NT2/D1 (cell line): ENCODE results near the gene ETV4.
A peak's percentile ranks its signal among the peaks of the same experiment; 100 is the strongest.

Experiments used
- DNase-seq: peaks from one replicate; pipeline ENCODE4 v3.0.0-alpha.2; 2011; ENCODE audit warnings: low read depth, low spot score
- H3K27me3 ChIP-seq: 2 replicates; pipeline ENCODE4 v1.6.0; 2011; ENCODE audit warnings: mild to moderate bottlenecking; ENCODE audit not compliant: insufficient read length, insufficient read depth
- H3K36me3 ChIP-seq: 2 replicates; pipeline ENCODE4 v1.6.1; 2011; ENCODE audit warnings: mild to moderate bottlenecking, low read length, mixed read lengths; ENCODE audit not compliant: insufficient read depth, insufficient read length
- H3K4me1 ChIP-seq: 2 replicates; pipeline ENCODE4 v1.5.1; 2011; ENCODE audit not compliant: insufficient read depth, insufficient read length
- H3K4me3 ChIP-seq: 2 replicates; pipeline ENCODE4 v1.5.1; 2011; ENCODE audit warnings: low read depth; ENCODE audit not compliant: insufficient read length
- H3K9ac ChIP-seq: 2 replicates; pipeline ENCODE4 v1.6.0; 2011; ENCODE audit warnings: low read depth; ENCODE audit not compliant: insufficient read length
- H3K9me3 ChIP-seq: 2 replicates; pipeline ENCODE4 v1.5.1; 2011; ENCODE audit warnings: mild to moderate bottlenecking, low read length; ENCODE audit not compliant: insufficient read depth
- SUZ12 ChIP-seq: IDR thresholded peaks from 2 replicates; pipeline ENCODE4 v1.6.1; 2011; ENCODE audit not compliant: insufficient read length, insufficient read depth; ENCODE audit errors: extremely low read depth
- YY1 ChIP-seq: IDR thresholded peaks from 2 replicates; pipeline ENCODE4 v1.6.1; 2011; ENCODE audit not compliant: insufficient read length, insufficient read depth
- ZNF274 ChIP-seq: IDR thresholded peaks from 2 replicates; pipeline ENCODE4 v1.6.1; 2011; ENCODE audit warnings: mild to moderate bottlenecking, low read depth, low read length

The ETV4 gene

DNA sequence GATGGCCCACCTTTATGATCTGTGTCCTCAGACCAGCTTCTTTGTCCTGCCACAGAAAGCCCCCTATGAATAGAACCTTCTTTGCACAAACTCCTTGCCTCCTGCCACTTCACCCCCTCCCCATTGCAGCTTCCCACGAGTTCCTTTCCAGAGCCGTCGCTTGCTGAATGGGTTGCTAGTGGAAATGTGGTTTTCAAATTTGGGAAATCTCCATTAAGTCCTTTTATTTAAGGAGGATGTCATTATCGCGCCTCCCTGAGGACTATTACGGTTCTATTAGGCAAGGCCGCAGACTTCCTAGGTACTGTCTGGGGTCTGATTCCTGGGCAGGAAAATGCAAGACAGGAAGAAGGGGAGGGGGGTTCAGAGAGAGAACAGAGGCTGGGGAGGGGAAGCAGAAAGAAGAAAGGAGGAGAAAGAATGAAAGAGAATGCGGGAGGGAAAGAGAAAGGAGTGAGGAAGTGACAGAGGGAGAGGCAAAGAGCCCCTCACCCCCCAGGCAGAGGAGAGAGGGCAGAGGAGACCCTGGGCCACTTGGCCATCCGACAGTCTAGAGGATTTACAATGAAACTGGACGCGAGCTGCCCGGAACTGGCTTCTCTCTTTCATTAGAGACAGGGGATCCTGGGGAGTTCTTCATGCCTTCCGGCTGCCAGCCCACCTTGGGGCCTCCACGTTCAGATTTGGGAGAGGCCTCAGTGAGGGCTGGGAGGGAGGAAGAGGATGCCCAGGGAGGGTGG is 31.7 kb upstream of the ETV4 start:
- Histone ChIP-seq H3K4me3 (no peak overlapping the region), H3K9ac (peak overlapping the region; percentile 23), H3K27me3 (no peaks in the 10 kb centered on the region), H3K4me1 (peaks cover 3% of the 10 kb centered on the region), H3K9me3 (no peaks in the 10 kb centered on the region), H3K36me3 (no peaks in the 10 kb centered on the region)
- no peak for DNase-seq
- TF ChIP-seq ZNF274 (no peak), YY1 (no peak), SUZ12 (no peak)

- H3K27me3 ChIP-seq, result no peaks in the 10 kb centered on the region
- no peaks in the 10 kb centered on the region for H3K36me3 ChIP-seq
- no peak overlapping the region for H3K9ac ChIP-seq
- no peaks in the 10 kb centered on the region for H3K9me3 ChIP-seq
- H3K4me1 ChIP-seq, result peaks cover 3% of the 10 kb centered on the region
- TF ChIP-seq SUZ12 (no peak), YY1 (no peak), ZNF274 (no peak)
- no peak overlapping the region for H3K4me3 ChIP-seq
- DNase-seq, result peak; percentile 72
Observed at GRCh38 chr17:43576563-43577229, 30.6 kb upstream of the ETV4 start.

- H3K27me3 ChIP-seq, result no peaks in the 10 kb centered on the region
- no peaks in the 10 kb centered on the region for H3K9me3 ChIP-seq
- peaks cover 3% of the 10 kb centered on the region for H3K4me1 ChIP-seq
- H3K36me3 ChIP-seq, result no peaks in the 10 kb centered on the region
- DNase-seq, result no peak
- TF ChIP-seq YY1 (no peak), ZNF274 (no peak), SUZ12 (no peak)
- H3K4me3 ChIP-seq, result no peak overlapping the region
- H3K9ac ChIP-seq, result no peak overlapping the region
Observed at GRCh38 chr17:43574896-43575525, 28.9 kb upstream of the ETV4 start.

DNA sequence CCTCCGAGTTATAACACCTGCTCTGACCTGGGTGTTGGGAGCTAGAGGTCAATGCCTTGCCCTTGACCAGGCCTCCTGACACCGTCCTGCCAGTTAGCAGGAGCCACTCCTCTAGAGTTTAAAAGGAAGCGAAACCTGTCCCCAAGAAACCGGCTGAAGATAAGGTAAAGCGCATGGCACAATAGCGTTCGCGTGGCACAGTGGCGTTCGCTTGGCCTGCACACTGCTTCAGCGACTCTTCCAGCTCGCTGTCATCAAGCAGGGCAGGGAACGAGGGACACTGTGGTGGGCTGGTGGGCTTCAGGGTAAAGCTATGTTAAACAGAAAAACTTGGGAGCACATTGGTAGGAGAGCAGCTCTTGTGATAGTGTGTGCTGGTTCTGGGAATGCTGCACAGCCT is 28.2 kb upstream of the ETV4 start:
- Histone ChIP-seq H3K4me3 (no peak overlapping the region), H3K9ac (no peak overlapping the region), H3K36me3 (no peaks in the 10 kb centered on the region), H3K27me3 (no peaks in the 10 kb centered on the region), H3K4me1 (peaks cover 3% of the 10 kb centered on the region), H3K9me3 (no peaks in the 10 kb centered on the region)
- DNase-seq, result no peak
- TF ChIP-seq YY1, result no peak
- no peak for TF ChIP-seq SUZ12
- TF ChIP-seq ZNF274, result no peak

- Histone ChIP-seq H3K9me3 (no peaks in the 10 kb centered on the region), H3K4me1 (peaks cover 7% of the 10 kb centered on the region), H3K9ac (no peak overlapping the region), H3K36me3 (no peaks in the 10 kb centered on the region), H3K27me3 (no peaks in the 10 kb centered on the region), H3K4me3 (no peak overlapping the region)
- TF ChIP-seq YY1 (no peak), SUZ12 (no peak), ZNF274 (no peak)
- DNase-seq, result no peak
Observed at GRCh38 chr17:43573579-43574321, 27.6 kb upstream of the ETV4 start.

GRCh38 chr17:43572368-43572980 is 26.3 kb upstream of the ETV4 start:
- TF ChIP-seq SUZ12 (no peak), YY1 (no peak), ZNF274 (no peak)
- H3K4me3 ChIP-seq, result no peak overlapping the region
- H3K27me3 ChIP-seq, result no peaks in the 10 kb centered on the region
- peaks cover 7% of the 10 kb centered on the region for H3K4me1 ChIP-seq
- H3K36me3 ChIP-seq, result no peaks in the 10 kb centered on the region
- no peak overlapping the region for H3K9ac ChIP-seq
- H3K9me3 ChIP-seq, result no peaks in the 10 kb centered on the region
- no peak for DNase-seq

DNA sequence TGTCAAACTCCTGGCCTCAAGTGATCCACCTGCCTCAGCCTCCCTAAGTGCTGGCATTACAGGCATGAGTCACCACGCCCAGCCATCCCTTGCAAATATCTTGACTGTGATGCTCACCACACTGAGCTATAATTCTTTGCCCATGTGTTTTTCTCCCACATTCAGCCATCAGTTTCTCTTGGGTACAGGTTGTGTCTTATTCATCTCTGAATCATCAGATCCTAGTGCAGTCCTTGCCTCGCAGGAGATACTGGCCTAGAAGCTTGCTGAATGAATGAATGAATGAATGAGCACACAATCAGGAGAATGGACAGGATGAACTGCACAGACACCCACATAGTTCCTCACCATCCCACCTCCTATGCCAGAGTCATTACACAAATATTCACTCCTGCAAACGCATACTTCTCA is 24.4 kb upstream of the ETV4 start:
- Histone ChIP-seq H3K36me3 (no peaks in the 10 kb centered on the region), H3K4me1 (peaks cover 7% of the 10 kb centered on the region), H3K4me3 (no peak overlapping the region), H3K27me3 (no peaks in the 10 kb centered on the region), H3K9ac (no peak overlapping the region), H3K9me3 (no peaks in the 10 kb centered on the region)
- DNase-seq, result no peak
- TF ChIP-seq YY1 (no peak), ZNF274 (no peak), SUZ12 (no peak)
